GM23248 (cell line): ENCODE results near the gene NAALADL2.

ENCODE experiments used
- EZH2 ChIP-seq: fragments of 200-600 bp; sonication (generic); IDR thresholded peaks from 2 replicates; pipeline ENCODE4 v1.6.1; 2018; ENCODE audit warnings: antibody characterized with exemption, mild to moderate bottlenecking; ENCODE audit not compliant: insufficient read depth, poor library complexity, severe bottlenecking
- EZH2phosphoT487 ChIP-seq: fragments of 200-600 bp; sonication (generic); IDR thresholded peaks from 2 replicates; pipeline ENCODE4 v1.6.1; 2018; ENCODE audit warnings: antibody characterized with exemption, moderate library complexity, mild to moderate bottlenecking, low read depth; ENCODE audit not compliant: insufficient read depth

DNA sequence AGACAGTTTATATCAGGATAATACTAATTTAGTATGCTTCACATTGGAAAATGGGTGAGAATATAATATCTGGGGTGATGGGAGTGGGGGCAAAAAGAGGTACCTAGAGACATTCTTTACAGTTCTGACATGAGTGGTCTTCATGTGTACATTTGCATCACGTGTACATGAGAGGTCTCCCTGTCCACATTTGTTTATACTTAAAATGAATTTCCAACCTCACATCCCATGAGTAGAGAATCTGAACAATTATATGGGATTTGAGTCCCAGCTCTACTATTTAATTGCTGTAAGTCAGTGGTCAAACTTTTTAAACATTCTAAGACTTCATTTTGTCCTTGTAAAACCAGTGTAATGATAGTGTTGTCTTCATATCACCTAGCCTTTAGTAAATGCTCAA lies 408.4 kb downstream of the NAALADL2 start:
- TF ChIP-seq EZH2phosphoT487 (no peak), EZH2 (no peak)
